ENCODE measurements around the gene KCNK3.

KCNK3 gene

DNA sequence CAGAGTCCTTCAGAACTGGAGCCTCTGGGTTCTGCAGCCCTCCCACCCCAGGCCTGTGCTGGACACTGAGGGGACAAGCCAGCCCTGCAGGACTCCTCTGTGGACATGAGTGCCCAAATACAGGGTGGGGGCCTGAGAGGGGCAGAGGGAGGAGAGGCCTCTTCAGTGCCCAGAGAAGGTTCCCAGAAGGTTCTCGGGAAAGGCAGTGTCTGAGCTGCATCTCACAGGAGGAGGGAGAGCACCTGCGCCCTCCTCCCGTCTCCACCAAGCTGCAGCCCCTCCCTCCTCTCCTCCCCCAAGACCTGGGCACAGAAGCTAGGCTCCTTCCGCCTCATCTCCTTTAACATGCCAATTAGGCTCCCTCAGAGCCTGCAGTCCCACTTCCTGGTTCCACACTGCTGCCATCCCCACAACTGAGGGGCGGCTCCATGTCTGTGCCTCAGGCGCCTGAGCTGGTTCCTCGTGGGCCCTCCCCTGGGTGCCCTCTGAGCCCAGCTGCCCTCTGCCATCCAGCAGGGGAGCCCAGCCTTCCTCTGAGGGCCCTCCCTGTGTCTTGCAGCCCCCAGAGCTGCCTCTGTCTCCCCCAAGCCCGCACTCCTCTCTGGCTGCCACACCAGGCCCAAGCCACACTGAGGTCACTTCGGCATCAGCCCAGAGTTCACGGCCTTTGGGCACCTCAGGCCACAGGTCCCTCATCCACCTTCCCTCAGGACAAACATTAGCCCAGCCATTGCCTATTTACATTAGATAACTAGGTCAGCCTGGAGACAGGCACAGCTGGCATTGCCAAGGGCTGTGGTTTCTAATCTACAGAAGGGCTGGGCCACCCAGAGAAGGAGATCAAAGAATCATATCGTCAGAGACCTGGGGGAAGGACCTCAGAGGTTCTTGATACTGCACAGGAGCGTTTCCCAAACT is 28.9 kb downstream of the KCNK3 start:
- Histone ChIP-seq H3K36me3 (ENCODE audit: control insufficient read depth in 1 of 2, insufficient read depth in 2 of 2, low read depth in 1 of 2, low read length in 2 of 2) (no peaks in the 10 kb centered on the region), H2BK120ac (ENCODE audit: low read depth, low read length) (no peak overlapping the region), H3K4me1 (ENCODE audit: control insufficient read depth, insufficient read depth, low read depth, low read length) (peaks cover 31% of the 10 kb centered on the region), H3K9me3 (ENCODE audit: control insufficient read depth, low read length) (peaks cover 3% of the 10 kb centered on the region), H2AFZ (ENCODE audit: low read depth, low read length) (no peak overlapping the region), H2BK12ac (ENCODE audit: low read length in 2 of 2) (peak overlapping the region; percentile 6 to 81), H2BK5ac (ENCODE audit: low read depth, low read length, poor library complexity, severe bottlenecking) (no peak overlapping the region), H3K27me3 (ENCODE audit: control insufficient read depth in 1 of 2, insufficient read depth in 1 of 2, low read length in 2 of 2) (no peaks in the 10 kb centered on the region), H2AK5ac (ENCODE audit: low read length, severe bottlenecking) (no peak overlapping the region), H4K8ac (ENCODE audit: low read length) (peak overlapping the region; percentile 19), H3K27ac (ENCODE audit: low read length, poor library complexity, severe bottlenecking) (no peak overlapping the region), H3K4me3 (ENCODE audit: insufficient read depth in 1 of 2, low read depth in 1 of 2, low read length in 2 of 2) (no peak overlapping the region), H3K14ac (ENCODE audit: low read length in 2 of 2) (peak overlapping the region in 1 of 2 experiments; percentile 97), H3K4ac (ENCODE audit: low read depth in 1 of 2, low read length in 2 of 2) (peak overlapping the region; percentile 38 to 80), H4K91ac (ENCODE audit: low read length) (peak overlapping the region; percentile 67), H3K18ac (ENCODE audit: low read depth in 1 of 2, low read length in 2 of 2) (peak overlapping the region; percentile 49 to 82), H3K79me1 (replicated peaks; ENCODE audit: low read length, poor library complexity, severe bottlenecking) (no peaks in the 10 kb centered on the region), H2BK15ac (ENCODE audit: low read depth, poor library complexity, severe bottlenecking) (no peak overlapping the region), H3K9ac (ENCODE audit: low read length) (peak overlapping the region; percentile 56), H3K4me2 (ENCODE audit: low read length, poor library complexity, severe bottlenecking) (no peak overlapping the region), H3K23ac (ENCODE audit: low read length in 2 of 2) (no peak overlapping the region)
- WGBS: 88% methylated on average over 12 of the region's 12 CpGs
- DNase-seq: no peak

DNA sequence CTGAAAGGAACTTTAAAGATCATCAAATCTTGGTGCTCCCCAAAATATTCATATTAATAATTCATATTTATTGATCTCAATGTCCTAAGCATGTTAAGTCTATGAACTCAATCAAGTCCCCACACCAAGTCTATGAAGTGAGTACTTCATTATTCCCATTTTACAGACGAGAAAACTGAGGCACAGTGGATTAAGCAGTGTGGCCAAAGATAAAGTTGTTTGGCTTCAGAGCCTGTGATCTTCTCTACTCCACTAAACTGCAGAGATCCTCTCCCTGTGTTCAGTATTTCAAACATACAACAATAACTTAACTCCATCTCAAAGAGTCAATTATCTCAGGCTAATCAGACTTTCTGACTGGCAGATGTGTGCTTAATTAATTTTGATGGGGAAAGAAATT is 29.8 kb downstream of the KCNK3 start:
- Histone ChIP-seq H3K27me3 (ENCODE audit: control insufficient read depth in 1 of 2, insufficient read depth in 1 of 2, low read length in 2 of 2) (no peaks in the 10 kb centered on the region), H3K27ac (ENCODE audit: low read length, poor library complexity, severe bottlenecking) (no peak overlapping the region), H3K79me1 (replicated peaks; ENCODE audit: low read length, poor library complexity, severe bottlenecking) (no peaks in the 10 kb centered on the region), H3K9ac (ENCODE audit: low read length) (no peak overlapping the region), H3K23ac (ENCODE audit: low read length in 2 of 2) (no peak overlapping the region), H2AK5ac (ENCODE audit: low read length, severe bottlenecking) (no peak overlapping the region), H3K9me3 (ENCODE audit: control insufficient read depth, low read length) (no peaks in the 10 kb centered on the region), H3K14ac (ENCODE audit: low read length in 2 of 2) (no peak overlapping the region), H3K4me3 (ENCODE audit: insufficient read depth in 1 of 2, low read depth in 1 of 2, low read length in 2 of 2) (no peak overlapping the region), H2BK120ac (ENCODE audit: low read depth, low read length) (no peak overlapping the region), H4K91ac (ENCODE audit: low read length) (no peak overlapping the region), H3K4me2 (ENCODE audit: low read length, poor library complexity, severe bottlenecking) (no peak overlapping the region), H2BK12ac (ENCODE audit: low read length in 2 of 2) (no peak overlapping the region), H3K4ac (ENCODE audit: low read depth in 1 of 2, low read length in 2 of 2) (no peak overlapping the region), H2BK15ac (ENCODE audit: low read depth, poor library complexity, severe bottlenecking) (no peak overlapping the region), H2AFZ (ENCODE audit: low read depth, low read length) (no peak overlapping the region), H4K8ac (ENCODE audit: low read length) (no peak overlapping the region), H3K18ac (ENCODE audit: low read depth in 1 of 2, low read length in 2 of 2) (no peak overlapping the region), H3K36me3 (ENCODE audit: control insufficient read depth in 1 of 2, insufficient read depth in 2 of 2, low read depth in 1 of 2, low read length in 2 of 2) (no peaks in the 10 kb centered on the region), H3K4me1 (ENCODE audit: control insufficient read depth, insufficient read depth, low read depth, low read length) (peaks cover 31% of the 10 kb centered on the region), H2BK5ac (ENCODE audit: low read depth, low read length, poor library complexity, severe bottlenecking) (no peak overlapping the region)
- 92% methylated on average over 1 of the region's 1 CpG for WGBS
- no peak for DNase-seq

DNA sequence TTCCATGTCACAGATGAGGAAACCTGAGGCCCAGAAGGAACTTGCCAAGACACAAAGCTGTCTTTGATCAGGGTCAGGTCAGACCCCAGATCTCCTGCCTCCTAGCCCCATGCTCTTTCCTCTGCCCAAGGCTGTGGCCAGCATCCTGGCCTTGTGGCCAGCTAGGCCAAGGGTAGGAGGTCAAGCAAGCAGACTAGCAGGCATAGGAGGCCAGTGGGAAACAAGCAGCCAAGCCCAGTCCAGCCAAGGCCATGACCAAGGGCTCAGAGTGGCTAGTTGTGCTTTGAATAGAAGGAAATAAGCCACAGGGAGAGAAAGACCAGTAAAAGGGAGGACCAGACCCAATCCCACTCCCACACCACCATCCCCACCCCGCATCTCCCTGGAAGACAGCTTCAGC is 30.4 kb downstream of the KCNK3 start:
- no peak overlapping the region for H4K8ac ChIP-seq (ENCODE audit: low read length)
- no peak overlapping the region for H3K14ac ChIP-seq (ENCODE audit: low read length in 2 of 2)
- no peaks in the 10 kb centered on the region for H3K9me3 ChIP-seq (ENCODE audit: control insufficient read depth, low read length)
- no peak overlapping the region for H3K4me3 ChIP-seq (ENCODE audit: insufficient read depth in 1 of 2, low read depth in 1 of 2, low read length in 2 of 2)
- no peak overlapping the region for H3K4ac ChIP-seq (ENCODE audit: low read depth in 1 of 2, low read length in 2 of 2)
- WGBS: no CpG with 5 or more reads among the region's 1 CpG
- no peak overlapping the region for H2AK5ac ChIP-seq (ENCODE audit: low read length, severe bottlenecking)
- H2BK5ac ChIP-seq (ENCODE audit: low read depth, low read length, poor library complexity, severe bottlenecking): no peak overlapping the region
- peak overlapping the region; percentile 8 for H3K9ac ChIP-seq (ENCODE audit: low read length)
- no peak for DNase-seq
- H2BK12ac ChIP-seq (ENCODE audit: low read length in 2 of 2): peak overlapping the region; percentile 6 to 8
- H2BK120ac ChIP-seq (ENCODE audit: low read depth, low read length): no peak overlapping the region
- no peaks in the 10 kb centered on the region for H3K79me1 ChIP-seq (replicated peaks; ENCODE audit: low read length, poor library complexity, severe bottlenecking)
- H3K27ac ChIP-seq (ENCODE audit: low read length, poor library complexity, severe bottlenecking): no peak overlapping the region
- H3K36me3 ChIP-seq (ENCODE audit: control insufficient read depth in 1 of 2, insufficient read depth in 2 of 2, low read depth in 1 of 2, low read length in 2 of 2): no peaks in the 10 kb centered on the region
- H4K91ac ChIP-seq (ENCODE audit: low read length): peak overlapping the region; percentile 5
- H3K4me1 ChIP-seq (ENCODE audit: control insufficient read depth, insufficient read depth, low read depth, low read length): peaks cover 31% of the 10 kb centered on the region
- no peak overlapping the region for H3K4me2 ChIP-seq (ENCODE audit: low read length, poor library complexity, severe bottlenecking)
- H2BK15ac ChIP-seq (ENCODE audit: low read depth, poor library complexity, severe bottlenecking): no peak overlapping the region
- no peak overlapping the region for H2AFZ ChIP-seq (ENCODE audit: low read depth, low read length)
- H3K18ac ChIP-seq (ENCODE audit: low read depth in 1 of 2, low read length in 2 of 2): peak overlapping the region in 1 of 2 experiments; percentile 29
- no peak overlapping the region for H3K23ac ChIP-seq (ENCODE audit: low read length in 2 of 2)
- H3K27me3 ChIP-seq (ENCODE audit: control insufficient read depth in 1 of 2, insufficient read depth in 1 of 2, low read length in 2 of 2): no peaks in the 10 kb centered on the region

DNA sequence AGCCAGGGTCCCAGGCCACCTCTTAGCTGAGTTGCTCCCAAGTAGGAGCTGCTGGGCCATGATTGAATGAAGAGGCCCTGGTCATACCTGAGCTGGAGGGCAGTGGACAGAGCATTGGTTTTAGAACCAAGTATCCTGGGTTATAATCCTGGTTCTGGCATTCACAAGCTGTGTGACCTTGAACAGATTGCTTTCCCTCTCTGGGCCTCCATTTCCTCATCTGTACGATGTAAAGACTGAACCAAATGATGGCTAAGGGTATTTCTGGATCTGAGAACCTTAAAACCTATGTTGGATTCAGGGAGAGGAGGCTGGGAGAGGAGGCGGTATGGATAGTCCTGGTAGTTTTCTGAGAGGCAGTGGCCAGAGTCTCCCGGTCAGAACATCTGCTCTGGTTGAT is 31.0 kb downstream of the KCNK3 start:
- Histone ChIP-seq H2BK5ac (ENCODE audit: low read depth, low read length, poor library complexity, severe bottlenecking) (no peak overlapping the region), H3K9me3 (ENCODE audit: control insufficient read depth, low read length) (no peaks in the 10 kb centered on the region), H3K4ac (ENCODE audit: low read depth in 1 of 2, low read length in 2 of 2) (no peak overlapping the region), H2BK120ac (ENCODE audit: low read depth, low read length) (no peak overlapping the region), H4K8ac (ENCODE audit: low read length) (no peak overlapping the region), H2AFZ (ENCODE audit: low read depth, low read length) (no peak overlapping the region), H3K4me1 (ENCODE audit: control insufficient read depth, insufficient read depth, low read depth, low read length) (peaks cover 31% of the 10 kb centered on the region), H3K36me3 (ENCODE audit: control insufficient read depth in 1 of 2, insufficient read depth in 2 of 2, low read depth in 1 of 2, low read length in 2 of 2) (peaks cover 0 to 3% of the 10 kb centered on the region in 2 experiments), H3K4me2 (ENCODE audit: low read length, poor library complexity, severe bottlenecking) (no peak overlapping the region), H3K9ac (ENCODE audit: low read length) (peak overlapping the region; percentile 79), H2AK5ac (ENCODE audit: low read length, severe bottlenecking) (no peak overlapping the region), H2BK15ac (ENCODE audit: low read depth, poor library complexity, severe bottlenecking) (peak overlapping the region; percentile 60), H4K91ac (ENCODE audit: low read length) (no peak overlapping the region), H3K23ac (ENCODE audit: low read length in 2 of 2) (no peak overlapping the region), H3K4me3 (ENCODE audit: insufficient read depth in 1 of 2, low read depth in 1 of 2, low read length in 2 of 2) (peak overlapping the region in 1 of 2 experiments; percentile 2), H3K14ac (ENCODE audit: low read length in 2 of 2) (no peak overlapping the region), H3K27me3 (ENCODE audit: control insufficient read depth in 1 of 2, insufficient read depth in 1 of 2, low read length in 2 of 2) (peaks cover 0 to under 1% of the 10 kb centered on the region in 2 experiments), H3K18ac (ENCODE audit: low read depth in 1 of 2, low read length in 2 of 2) (no peak overlapping the region), H3K27ac (ENCODE audit: low read length, poor library complexity, severe bottlenecking) (no peak overlapping the region), H2BK12ac (ENCODE audit: low read length in 2 of 2) (no peak overlapping the region), H3K79me1 (replicated peaks; ENCODE audit: low read length, poor library complexity, severe bottlenecking) (no peaks in the 10 kb centered on the region)
- 96% methylated on average over 3 of the region's 3 CpGs for WGBS
- no peak for DNase-seq

All from mesenchymal stem cell (in vitro differentiated cells and primary cell).